Neural cell (in vitro differentiated cells): ENCODE data around the gene OR2T35. TPM values are rescaled to one million over a fixed set of nuclear protein-coding genes. Genes with fewer than 3 reads are reported as not detected.
"Not testable (repeated sequence)": the region's sequence is repeated elsewhere in the genome, so short reads cannot be mapped to it uniquely, and the experiment has no call there.

Source experiments
- H2AFZ ChIP-seq: fragments of 200-600, 300-800 bp; sonication (generic), shearing (Covaris generic); 2 replicates; pipeline ENCODE4 v1.6.0; 2014; ENCODE audit warnings: low read depth, mild to moderate bottlenecking, antibody characterized with exemption, low read length, moderate library complexity
- H3F3A ChIP-seq: fragments of 200-600 bp; shearing (Covaris generic); 2 replicates; pipeline ENCODE4 v1.6.1; 2016; ENCODE audit warnings: mild to moderate bottlenecking, moderate library complexity, mixed read lengths, antibody characterized with exemption, low read length; ENCODE audit not compliant: insufficient read depth, poor library complexity, severe bottlenecking
- H3K27ac ChIP-seq: fragments of 200-600, 300-800 bp; sonication (generic), shearing (Covaris generic); 2 replicates; pipeline ENCODE4 v1.5.1; 2014; ENCODE audit warnings: mild to moderate bottlenecking, low read length, moderate library complexity
- H3K27me3 ChIP-seq: fragments of 300-800, 200-600 bp; sonication (generic), shearing (Covaris generic); 2 replicates; pipeline ENCODE4 v1.6.0; 2014; ENCODE audit warnings: mild to moderate bottlenecking, low read depth, low read length, moderate library complexity; ENCODE audit not compliant: insufficient read depth
- H3K36me3 ChIP-seq: fragments of 300-800, 200-600 bp; sonication (generic), shearing (Covaris generic); 2 replicates; pipeline ENCODE4 v1.5.1; 2014; ENCODE audit warnings: mild to moderate bottlenecking, antibody characterized with exemption, low read length, moderate library complexity; ENCODE audit not compliant: insufficient read depth
- H3K4me2 ChIP-seq: fragments of 300-800, 200-600 bp; sonication (generic), shearing (Covaris generic); 2 replicates; pipeline ENCODE4 v1.6.0; 2014; ENCODE audit warnings: mild to moderate bottlenecking, low read length
- H3K4me3 ChIP-seq: fragments of 300-800, 200-600 bp; sonication (generic), shearing (Covaris generic); 2 replicates; pipeline ENCODE4 v1.5.1; 2014; ENCODE audit warnings: mild to moderate bottlenecking, low read length, moderate library complexity
- H3K79me2 ChIP-seq: fragments of 200-600 bp; shearing (Covaris generic); replicated peaks from 2 replicates; pipeline ENCODE4 v1.6.0; 2014; ENCODE audit warnings: mild to moderate bottlenecking, low read length, moderate library complexity; ENCODE audit not compliant: insufficient read depth
- H3K9ac ChIP-seq: fragments of 300-800, 200-600 bp; sonication (generic), shearing (Covaris generic); 2 replicates; pipeline ENCODE4 v1.6.1; 2016; ENCODE audit warnings: mild to moderate bottlenecking, low read length, mixed read lengths
- H3K9me2 ChIP-seq: fragments of 200-600 bp; shearing (Covaris generic); 2 replicates; pipeline ENCODE4 v1.6.1; 2016; ENCODE audit warnings: mild to moderate bottlenecking, low read length, mixed read lengths; ENCODE audit not compliant: insufficient read depth
- H3K9me3 ChIP-seq: fragments of 200-600, 300-800 bp; sonication (generic), shearing (Covaris generic); 2 replicates; pipeline ENCODE4 v1.6.1; 2016; ENCODE audit warnings: mild to moderate bottlenecking, mixed run types, low read length, moderate library complexity, mixed read lengths
- H4K20me1 ChIP-seq: fragments of 200-600 bp; shearing (Covaris generic); 2 replicates; pipeline ENCODE4 v1.6.1; 2016; ENCODE audit warnings: mild to moderate bottlenecking, mixed run types; ENCODE audit not compliant: insufficient read depth
- polyA plus RNA-seq: library from polyadenylated mRNA; depleted of rRNA; stranded (reverse); fragments of >200 nt; gene quantifications from 2 replicates; pipeline ENCODE4 v1.2.3, GENCODE V29; 2014

The OR2T35 gene
- polyA plus RNA-seq, 1 donor from 2014 or later: not detected

DNA sequence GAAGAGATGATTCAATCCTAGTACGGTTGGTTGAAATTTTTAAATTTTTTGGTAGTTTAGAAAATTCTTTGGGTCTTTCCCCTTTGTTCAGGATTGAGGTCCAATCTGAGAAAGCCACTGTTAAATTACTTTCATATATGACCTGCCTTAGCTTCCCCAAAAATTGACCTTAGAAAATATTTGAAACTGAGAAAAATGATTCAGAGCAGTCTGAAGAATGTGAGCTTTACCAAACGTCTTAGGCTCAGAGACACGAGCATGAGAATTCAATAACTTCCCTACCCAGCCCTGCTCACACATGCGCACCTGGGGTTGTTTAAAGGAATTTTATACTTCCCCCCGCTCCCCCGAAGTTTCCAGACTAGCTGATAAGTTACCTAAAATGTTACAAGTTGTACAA, 11.7 kb upstream of the OR2T35 start:
- not testable (repeated sequence) for H3K4me3 ChIP-seq, H3K9me2 ChIP-seq, H3K36me3 ChIP-seq, H3K9ac ChIP-seq, H3K27me3 ChIP-seq, H3K4me2 ChIP-seq, H4K20me1 ChIP-seq, H3K27ac ChIP-seq, H3K9me3 ChIP-seq, H2AFZ ChIP-seq, H3K79me2 ChIP-seq, H3F3A ChIP-seq

DNA sequence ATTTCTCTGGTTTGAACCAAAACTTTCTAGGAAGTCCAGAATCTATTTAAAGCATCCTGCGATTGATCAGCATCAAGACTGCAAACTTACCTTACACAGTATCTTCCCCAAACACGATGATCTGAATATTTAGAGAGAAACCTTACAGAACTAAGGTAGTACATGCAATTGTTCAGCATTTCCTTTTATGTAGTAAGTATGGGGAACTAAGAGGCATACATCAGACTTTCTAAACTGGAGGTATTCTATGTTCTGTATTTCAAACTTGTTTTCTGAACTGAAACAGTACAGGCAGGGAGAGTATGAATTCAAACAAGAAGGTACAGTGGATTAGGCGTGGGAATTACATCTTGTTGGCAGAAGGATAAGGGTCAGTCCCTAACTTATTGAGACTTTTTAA, 10.3 kb upstream of the OR2T35 start, which contains the start of gene OR2T27:
OR2T27 (minus strand) TSS at position 175 of the 400 bp plus-strand sequence. CDS start 4,644 bp downstream, outside the sequence.
- not testable (repeated sequence) for H3K4me2 ChIP-seq, H4K20me1 ChIP-seq, H3F3A ChIP-seq, H3K4me3 ChIP-seq, H3K79me2 ChIP-seq, H3K9me2 ChIP-seq, H3K27me3 ChIP-seq, H3K9ac ChIP-seq, H2AFZ ChIP-seq, H3K27ac ChIP-seq, H3K9me3 ChIP-seq, H3K36me3 ChIP-seq

DNA sequence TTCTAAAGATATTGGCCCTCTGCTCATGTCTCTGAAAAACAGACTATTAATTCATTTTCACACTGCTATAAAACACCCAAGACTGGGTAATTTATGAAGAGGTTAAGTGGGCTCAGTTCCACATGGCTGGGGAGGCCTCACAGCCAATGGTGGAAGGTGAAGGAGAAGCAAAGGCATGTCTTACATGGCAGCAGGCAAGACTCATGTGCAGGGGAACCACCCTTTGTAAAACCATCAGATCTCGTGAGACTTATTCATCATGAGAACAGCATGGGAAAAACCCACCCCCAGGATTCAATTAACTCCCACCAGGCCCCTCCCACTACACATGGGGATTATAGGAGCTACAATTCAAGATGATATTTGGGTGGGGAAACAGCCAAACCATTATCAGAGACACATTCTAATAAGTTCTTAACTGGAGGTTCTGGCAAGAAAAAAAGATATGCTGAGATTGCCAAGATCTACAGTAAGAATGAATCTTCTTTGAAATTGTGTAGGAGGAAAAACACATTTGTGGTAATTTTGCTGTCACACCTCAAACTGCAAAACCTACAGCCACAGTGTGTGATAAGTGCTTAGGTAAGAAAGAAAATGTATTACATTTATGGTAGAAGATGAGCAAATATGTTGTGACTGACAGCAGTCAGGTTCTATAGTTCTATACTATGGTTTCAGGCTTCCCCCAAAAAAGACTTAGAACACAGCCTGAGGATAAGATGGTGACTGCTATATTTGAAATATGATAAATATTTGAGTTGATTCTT, 3.9 kb upstream of the OR2T35 start:
- not testable (repeated sequence) for H2AFZ ChIP-seq, H3K9ac ChIP-seq, H3K9me3 ChIP-seq, H3K36me3 ChIP-seq, H3K79me2 ChIP-seq, H4K20me1 ChIP-seq, H3K4me3 ChIP-seq, H3K4me2 ChIP-seq, H3K9me2 ChIP-seq, H3K27me3 ChIP-seq, H3F3A ChIP-seq, H3K27ac ChIP-seq

DNA sequence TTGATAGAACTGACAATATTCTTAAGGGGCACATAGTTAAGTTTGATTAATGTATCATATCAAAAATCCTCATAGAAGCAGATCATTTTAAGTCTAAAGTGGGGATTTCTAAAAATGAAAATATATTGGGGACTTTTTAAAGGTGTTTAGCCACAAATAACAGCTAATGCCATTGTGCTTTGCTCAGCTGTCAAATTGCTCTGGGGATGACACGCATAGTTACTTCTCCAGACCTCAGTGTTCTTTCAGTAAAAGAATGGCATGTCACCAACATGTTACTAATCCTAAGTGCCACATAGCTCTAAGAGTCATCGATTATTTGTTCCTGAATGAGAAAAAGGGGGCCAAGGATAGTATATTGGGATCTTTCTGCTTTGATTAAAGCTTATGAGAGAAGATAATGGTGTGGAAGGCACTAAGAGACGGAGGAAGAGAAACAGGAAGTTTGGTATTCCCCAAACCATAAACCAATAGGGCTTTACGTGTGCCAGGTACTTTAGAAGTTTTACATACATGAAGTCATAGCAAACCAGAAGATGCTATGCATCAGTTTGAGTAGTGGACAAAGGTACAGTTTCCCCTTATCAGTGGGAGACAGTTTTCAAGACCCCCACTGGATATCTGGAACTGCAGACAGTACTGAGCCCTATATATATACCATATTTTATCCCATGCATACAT, 2.0 kb downstream of the OR2T35 start:
- not testable (repeated sequence) for H3K27ac ChIP-seq, H3K9ac ChIP-seq, H3K4me3 ChIP-seq, H3K4me2 ChIP-seq, H3K79me2 ChIP-seq, H3K9me3 ChIP-seq, H3K36me3 ChIP-seq, H3K9me2 ChIP-seq, H4K20me1 ChIP-seq, H3K27me3 ChIP-seq, H3F3A ChIP-seq, H2AFZ ChIP-seq

DNA sequence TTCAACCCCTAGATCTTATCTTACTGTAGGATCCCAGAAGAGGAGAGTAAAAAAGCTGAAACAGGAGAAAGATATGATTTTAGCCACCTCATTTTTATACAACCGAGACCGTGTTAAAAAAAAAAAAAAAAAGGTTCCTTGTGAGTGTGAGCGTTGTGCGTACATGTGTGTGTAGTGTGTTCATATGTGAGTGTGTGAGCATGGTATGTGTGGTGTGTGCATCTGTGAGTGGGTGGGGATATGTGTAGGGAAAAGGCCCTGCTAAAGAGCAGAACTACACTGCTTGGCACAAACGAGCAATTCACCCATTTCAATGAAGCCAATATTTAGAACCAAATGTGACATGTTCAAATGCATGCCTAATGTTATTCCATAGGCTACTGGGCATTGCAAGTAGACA, 3.5 kb downstream of the OR2T35 start:
- H4K20me1 ChIP-seq, H3K27me3 ChIP-seq, H3K36me3 ChIP-seq, H3K9me3 ChIP-seq, H3F3A ChIP-seq, H3K4me3 ChIP-seq, H3K79me2 ChIP-seq, H2AFZ ChIP-seq, H3K4me2 ChIP-seq, H3K9ac ChIP-seq, H3K27ac ChIP-seq, H3K9me2 ChIP-seq: not testable (repeated sequence)

DNA sequence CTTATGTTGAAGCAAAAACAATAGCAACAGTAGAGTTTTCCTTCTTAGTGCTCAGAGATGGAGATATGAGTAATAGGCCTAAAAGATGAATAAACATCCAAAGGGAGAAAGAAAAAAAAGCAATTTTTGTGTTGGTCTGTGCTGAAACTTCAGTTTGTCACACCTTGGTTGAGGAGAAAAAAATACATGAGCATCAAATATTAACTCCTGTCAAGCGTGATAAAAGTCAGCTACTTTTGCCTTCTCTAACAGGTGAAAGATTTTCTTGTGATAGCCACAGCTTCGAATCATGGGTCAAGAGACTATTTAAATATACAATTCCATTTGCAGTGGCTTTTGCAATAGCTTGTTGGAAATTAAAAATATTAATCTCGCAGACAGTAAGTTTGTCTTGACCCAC, 4.2 kb downstream of the OR2T35 start:
- H4K20me1 ChIP-seq, H3K9me3 ChIP-seq, H3K4me3 ChIP-seq, H3K9me2 ChIP-seq, H3K4me2 ChIP-seq, H3F3A ChIP-seq, H3K79me2 ChIP-seq, H3K27me3 ChIP-seq, H3K9ac ChIP-seq, H3K36me3 ChIP-seq, H2AFZ ChIP-seq, H3K27ac ChIP-seq: not testable (repeated sequence)

DNA sequence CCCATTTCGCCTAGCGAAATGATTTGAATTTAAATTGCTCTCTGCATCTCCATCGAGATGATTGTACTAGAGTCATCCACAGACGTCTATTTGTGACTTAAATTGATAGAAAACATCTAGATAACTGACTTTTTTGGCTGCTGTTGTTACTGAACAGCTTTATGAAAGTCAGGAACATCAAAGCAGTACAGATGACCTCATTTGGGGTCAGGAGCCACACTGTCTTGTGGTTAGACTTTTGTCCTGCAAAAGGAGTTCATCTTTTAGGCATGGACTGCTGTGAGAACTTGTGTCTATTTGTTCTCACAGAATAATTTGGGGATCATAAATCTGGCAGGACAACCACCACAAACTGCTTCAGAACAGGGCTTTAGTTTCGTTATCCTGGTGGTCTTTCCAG, 5.4 kb downstream of the OR2T35 start:
- H3K9me3 ChIP-seq, H4K20me1 ChIP-seq, H3K27me3 ChIP-seq, H3K4me3 ChIP-seq, H3K9ac ChIP-seq, H3K36me3 ChIP-seq, H3K4me2 ChIP-seq, H2AFZ ChIP-seq, H3K79me2 ChIP-seq, H3K9me2 ChIP-seq, H3K27ac ChIP-seq, H3F3A ChIP-seq: not testable (repeated sequence)

DNA sequence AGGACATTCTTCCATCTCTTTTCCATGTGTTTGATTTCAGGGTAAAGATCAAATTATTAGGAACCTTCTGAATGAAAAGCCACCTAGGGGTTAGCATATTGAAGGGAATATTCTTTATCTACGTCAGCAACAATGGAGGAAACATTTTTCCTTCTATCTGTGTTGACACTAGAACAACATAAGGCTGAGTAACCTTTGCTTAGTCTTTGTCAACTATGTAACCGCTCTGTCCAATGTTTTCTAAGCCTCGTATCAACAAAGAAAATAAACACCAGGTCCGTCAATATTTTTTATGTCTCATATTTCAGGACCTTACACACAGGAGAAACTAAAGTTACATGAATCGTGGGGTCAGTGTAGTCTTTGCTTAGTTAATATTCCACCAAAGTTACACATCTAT, 8.5 kb downstream of the OR2T35 start:
- not testable (repeated sequence) for H3K9ac ChIP-seq, H2AFZ ChIP-seq, H3K36me3 ChIP-seq, H3K9me2 ChIP-seq, H3K4me3 ChIP-seq, H4K20me1 ChIP-seq, H3K27ac ChIP-seq, H3F3A ChIP-seq, H3K27me3 ChIP-seq, H3K9me3 ChIP-seq, H3K4me2 ChIP-seq, H3K79me2 ChIP-seq
